GM12892 (cell line): ENCODE results near the gene ANKRD13A.
"Not testable (repeated sequence)": the region's sequence is repeated elsewhere in the genome, so short reads cannot be mapped to it uniquely, and the experiment has no call there.

Source experiments
- DNase-seq: peaks from one replicate; pipeline ENCODE4 v3.0.0; 2011; ENCODE audit not compliant: insufficient read length
- FAIRE-seq: peaks from 2 replicates; lab custom pipeline; 2011; peaks lifted over from hg19 to GRCh38; lab: Jason Lieb, UNC
- POLR2A ChIP-seq: IDR thresholded peaks from 2 replicates; pipeline ENCODE4 v1.6.1; 2011; ENCODE audit warnings: low read depth, low read length, control low read depth
- POLR2AphosphoS5 ChIP-seq: IDR thresholded peaks from 2 replicates; pipeline ENCODE4 v1.6.1; 2011; ENCODE audit warnings: low read depth, low read length, control low read depth
- TAF1 ChIP-seq: IDR thresholded peaks from 2 replicates; pipeline ENCODE4 v1.6.1; 2011; ENCODE audit warnings: low read depth, mild to moderate bottlenecking, control low read depth, low read length, borderline replicate concordance

ANKRD13A gene

GRCh38 chr12:110039085-110039807, 40.0 kb downstream of the ANKRD13A start:
- DNase-seq, result no peak
- no peak for FAIRE-seq
- TF ChIP-seq POLR2AphosphoS5 (no peak), POLR2A (no peak), TAF1 (no peak)

- DNase-seq, result no peak
- TF ChIP-seq POLR2AphosphoS5, result no peak
- no peak for TF ChIP-seq POLR2A
- TF ChIP-seq TAF1, result no peak
- no peak for FAIRE-seq
Measured at GRCh38 chr12:110042264-110042663, 43.0 kb downstream of the ANKRD13A start.

GRCh38 chr12:110046451-110047187, 47.4 kb downstream of the ANKRD13A start:
- TF ChIP-seq TAF1, result no peak
- no peak for TF ChIP-seq POLR2A
- no peak for TF ChIP-seq POLR2AphosphoS5
- FAIRE-seq (no peak), DNase-seq (no peak)

- no peak for TF ChIP-seq POLR2AphosphoS5
- TF ChIP-seq TAF1, result no peak
- TF ChIP-seq POLR2A, result no peak
- DNase-seq (no peak), FAIRE-seq (no peak)
Measured at GRCh38 chr12:110047297-110047940, 48.2 kb downstream of the ANKRD13A start.

- TF ChIP-seq POLR2AphosphoS5 (peak; percentile 71), POLR2A (peak; percentile 81; the same call in 1 of the 2 replicates), TAF1 (peak; percentile 60; the same call in 1 of the 2 replicates)
- peak; percentile 84 for DNase-seq
- FAIRE-seq, result peak; percentile 99
Measured at GRCh38 chr12:110048242-110049027, 49.2 kb downstream of the ANKRD13A start, which contains the start of gene C12orf76. Gene C12orf76 (minus strand): TSS chr12:110048522. CDS start chr12:110048495, 27 bp downstream.

DNA sequence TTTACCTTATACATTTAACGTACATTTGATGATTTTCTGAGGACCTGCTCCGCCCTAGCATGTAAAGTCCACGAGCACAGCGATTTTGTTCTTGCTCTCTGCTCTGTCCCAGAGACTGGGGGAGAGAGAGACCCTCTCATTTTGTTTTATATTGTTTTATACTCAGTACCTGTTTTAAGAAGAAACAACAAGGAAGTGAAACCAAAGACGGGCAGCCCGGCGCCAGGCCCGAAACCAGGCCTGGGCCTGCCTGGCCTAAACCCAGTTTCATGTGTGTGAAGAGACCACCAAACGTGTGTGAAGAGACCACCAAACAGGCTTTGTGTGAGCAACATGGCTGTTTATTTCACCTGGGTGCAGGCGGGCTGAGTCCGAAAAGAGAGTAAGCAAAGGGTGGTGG, 49.8 kb downstream of the ANKRD13A start:
- FAIRE-seq, DNase-seq: not testable (repeated sequence)

GRCh38 chr12:110049666-110050065, 50.4 kb downstream of the ANKRD13A start:
- not testable (repeated sequence) for FAIRE-seq, DNase-seq

- DNase-seq, result no peak
- no peak for TF ChIP-seq POLR2A
- TF ChIP-seq POLR2AphosphoS5, result no peak
- FAIRE-seq, result no peak
Measured at GRCh38 chr12:110050927-110051326, 51.7 kb downstream of the ANKRD13A start.

- not testable (repeated sequence) for FAIRE-seq, DNase-seq
Measured at GRCh38 chr12:110055375-110056352, 56.4 kb downstream of the ANKRD13A start.

DNA sequence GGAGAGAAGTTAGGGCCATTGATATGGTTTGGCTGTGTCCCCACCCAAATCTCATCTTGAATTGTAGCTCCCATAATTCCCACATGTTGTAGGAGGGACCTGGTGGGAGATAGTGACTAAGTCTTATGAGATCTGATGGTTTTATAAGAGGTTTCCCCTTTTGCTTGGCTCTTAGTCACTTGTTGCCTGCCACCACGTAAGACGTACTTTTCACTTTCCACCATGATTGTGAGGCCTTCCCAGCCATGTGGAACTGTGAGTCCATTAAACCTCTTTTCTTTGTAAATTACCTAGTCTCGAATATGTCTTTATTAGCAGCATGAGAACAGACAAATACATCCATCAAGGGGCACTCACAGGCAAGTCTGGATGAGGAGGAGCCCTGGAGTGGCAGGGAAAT, 57.4 kb downstream of the ANKRD13A start:
- not testable (repeated sequence) for FAIRE-seq, DNase-seq

GRCh38 chr12:110058875-110059615, 59.8 kb downstream of the ANKRD13A start:
- FAIRE-seq (no peak), DNase-seq (no peak)
- TF ChIP-seq POLR2AphosphoS5, result no peak
- TF ChIP-seq POLR2A, result no peak
- no peak for TF ChIP-seq TAF1
